ENCODE data around the gene YIF1B. TPM values are rescaled to one million over a fixed set of nuclear protein-coding genes. Genes with fewer than 3 reads are reported as not detected.

YIF1B gene
- total RNA-seq, 2 experiments from 2014 or later, result 56.0 to 61.1 TPM

DNA sequence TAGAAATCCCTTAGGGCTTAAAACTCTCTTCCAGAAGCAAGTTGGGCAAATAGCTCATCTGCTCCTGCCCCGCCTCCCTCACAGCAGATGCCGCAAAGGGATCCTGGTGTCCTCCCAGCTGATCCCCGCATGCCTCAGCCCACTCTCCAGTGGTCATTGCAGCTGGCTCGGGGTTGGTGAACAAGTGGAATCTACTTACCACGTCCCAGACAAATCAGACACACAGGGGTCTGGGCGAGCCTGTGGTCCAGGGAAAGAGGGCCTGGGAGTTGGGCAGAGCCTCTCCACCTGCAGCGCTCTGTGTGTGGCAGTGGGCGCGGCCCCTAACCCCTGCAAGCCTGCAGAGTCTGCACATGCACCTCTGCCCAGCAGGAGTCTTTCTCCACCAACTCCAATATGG is 22.5 kb downstream of the YIF1B start:
- DNase-seq, result no peak
- H3K27me3 Mint-ChIP-seq (ENCODE audit: low read depth), result no peaks in the 10 kb centered on the region
- H3K4me1 Mint-ChIP-seq (ENCODE audit: low read depth), result no peaks in the 10 kb centered on the region
- intact Hi-C loops (cut with micrococcal nuclease), result no loop called here
- no peaks in the 10 kb centered on the region for H3K9me3 Mint-ChIP-seq
- H3K36me3 Mint-ChIP-seq (ENCODE audit: low read depth), result no peaks in the 10 kb centered on the region
- no peak overlapping the region for H3K27ac Mint-ChIP-seq
- no peak overlapping the region for H3K4me3 Mint-ChIP-seq
- CTCF ChIA-PET, result no interaction called here

GRCh38 chr19:38291855-38292254 is 23.9 kb downstream of the YIF1B start:
- intact Hi-C loops (cut with micrococcal nuclease), result no loop called here

DNA sequence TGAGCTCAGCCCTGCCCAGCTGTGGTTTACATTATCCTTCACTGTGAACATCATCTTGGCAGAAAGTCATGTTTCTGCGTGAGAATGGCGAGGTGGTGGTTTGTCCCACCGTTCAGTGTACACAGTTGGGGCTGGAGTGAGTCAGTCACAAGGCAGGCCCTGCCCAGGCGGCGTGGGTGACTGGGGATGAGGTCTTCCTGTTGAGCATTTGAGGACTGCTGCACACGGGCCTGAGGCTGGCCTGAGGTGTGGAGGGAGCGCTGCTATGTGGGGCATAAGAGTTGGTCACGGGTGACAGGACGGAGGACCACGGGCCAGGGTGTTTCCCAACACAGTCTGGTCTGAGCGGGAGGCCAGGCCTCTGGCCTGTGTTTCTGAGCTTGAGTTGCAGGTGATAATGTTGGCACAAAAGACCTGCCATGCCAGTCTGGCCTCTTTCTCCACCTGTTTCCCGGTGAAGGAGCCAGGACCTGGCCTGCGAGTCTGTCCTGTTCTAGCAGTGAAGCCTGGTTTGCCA is 25.1 kb downstream of the YIF1B start:
- H3K27me3 Mint-ChIP-seq (ENCODE audit: low read depth), result no peaks in the 10 kb centered on the region
- intact Hi-C loops (cut with micrococcal nuclease), result no loop called here
- no peak overlapping the region for H3K27ac Mint-ChIP-seq
- CTCF ChIA-PET, result interaction anchor here (0.8 kb wide), 1 partner anchor 44 kb away, joined by 4 read pairs; no protein-coding TSS in a partner anchor
- H3K4me3 Mint-ChIP-seq, result no peak overlapping the region
- no peaks in the 10 kb centered on the region for H3K4me1 Mint-ChIP-seq (ENCODE audit: low read depth)
- H3K9me3 Mint-ChIP-seq, result no peaks in the 10 kb centered on the region
- DNase-seq, result no peak
- no peaks in the 10 kb centered on the region for H3K36me3 Mint-ChIP-seq (ENCODE audit: low read depth)

More at GRCh38 chr19:38291855-38292254, 23.9 kb downstream of the YIF1B start:
- Mint-ChIP-seq H3K27me3 (ENCODE audit: low read depth) (no peaks in the 10 kb centered on the region), H3K4me3 (no peak overlapping the region), H3K36me3 (ENCODE audit: low read depth) (no peaks in the 10 kb centered on the region), H3K4me1 (ENCODE audit: low read depth) (no peaks in the 10 kb centered on the region), H3K27ac (no peak overlapping the region), H3K9me3 (no peaks in the 10 kb centered on the region)
- CTCF ChIA-PET, result no interaction called here
- no peak for DNase-seq

DNA sequence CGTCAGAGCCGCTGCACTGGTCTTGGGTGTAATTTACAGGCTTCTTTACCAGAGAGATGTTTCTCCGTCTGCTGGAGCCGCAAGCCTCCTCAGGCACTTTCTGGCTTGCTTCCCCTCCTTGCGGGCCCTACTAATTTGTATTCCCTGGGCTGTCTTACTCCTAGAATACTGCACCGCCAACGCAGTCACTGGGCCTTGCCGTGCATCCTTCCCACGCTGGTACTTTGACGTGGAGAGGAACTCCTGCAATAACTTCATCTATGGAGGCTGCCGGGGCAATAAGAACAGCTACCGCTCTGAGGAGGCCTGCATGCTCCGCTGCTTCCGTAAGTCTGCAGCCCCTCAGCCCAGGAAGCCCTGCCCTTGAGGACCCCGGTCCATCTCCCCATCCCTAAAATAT is 25.8 kb downstream of the YIF1B start:
- no peak for DNase-seq
- Mint-ChIP-seq H3K9me3 (no peaks in the 10 kb centered on the region), H3K36me3 (ENCODE audit: low read depth) (no peaks in the 10 kb centered on the region), H3K27me3 (ENCODE audit: low read depth) (no peaks in the 10 kb centered on the region), H3K4me3 (no peak overlapping the region), H3K4me1 (ENCODE audit: low read depth) (no peaks in the 10 kb centered on the region), H3K27ac (no peak overlapping the region)
- intact Hi-C loops (cut with micrococcal nuclease), result no loop called here
- CTCF ChIA-PET, result interaction anchor here (0.6 to 1.2 kb wide), 3 partner anchors 20 to 388 kb away, joined by 3 to 4 read pairs (median 3); no protein-coding TSS in a partner anchor

DNA sequence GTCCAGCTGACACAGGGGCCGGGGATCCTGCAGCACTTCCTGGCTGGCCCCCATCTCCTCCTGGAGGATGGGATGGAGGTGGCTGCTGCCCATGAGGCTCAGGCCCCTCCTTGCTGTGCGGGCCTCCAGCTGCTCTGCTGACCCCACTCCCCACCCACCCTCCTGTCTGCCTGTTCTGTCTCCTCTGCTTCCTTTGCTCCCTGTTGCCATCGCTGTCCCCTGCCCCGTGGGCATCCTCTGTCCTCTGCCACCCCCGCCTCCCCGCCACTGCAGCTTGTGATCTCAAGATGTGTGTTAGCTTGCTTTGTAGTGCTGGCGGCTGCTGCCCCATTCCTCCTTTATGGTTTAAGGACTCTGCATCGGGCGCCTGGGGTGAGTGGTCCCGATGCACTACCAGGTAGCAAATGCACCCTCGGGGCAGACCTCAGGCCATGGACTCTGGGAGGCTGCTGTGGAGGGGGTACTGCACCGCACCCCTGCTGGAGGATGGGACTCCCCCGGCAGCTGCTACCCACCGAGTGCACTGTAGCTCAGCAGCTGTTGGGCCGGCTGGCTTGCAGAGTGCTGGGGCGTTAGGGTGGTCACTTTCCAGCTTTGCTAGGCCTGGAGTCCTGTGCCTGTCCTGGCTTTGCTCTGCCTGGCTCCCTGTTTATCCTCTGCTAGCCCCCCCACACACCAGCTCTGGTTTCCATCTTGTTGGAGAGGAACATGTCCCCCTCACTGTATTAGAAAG is 27.5 kb downstream of the YIF1B start:
- Mint-ChIP-seq H3K4me1 (ENCODE audit: low read depth) (no peaks in the 10 kb centered on the region), H3K36me3 (ENCODE audit: low read depth) (peaks cover 2% of the 10 kb centered on the region), H3K9me3 (no peaks in the 10 kb centered on the region), H3K27ac (no peak overlapping the region), H3K4me3 (no peak overlapping the region), H3K27me3 (ENCODE audit: low read depth) (no peaks in the 10 kb centered on the region)
- intact Hi-C loops (cut with micrococcal nuclease), result no loop called here
- DNase-seq, result no peak
- CTCF ChIA-PET, result interaction anchor here (1.2 kb wide), 1 partner anchor 386 kb away, joined by 3 read pairs; no protein-coding TSS in a partner anchor

DNA sequence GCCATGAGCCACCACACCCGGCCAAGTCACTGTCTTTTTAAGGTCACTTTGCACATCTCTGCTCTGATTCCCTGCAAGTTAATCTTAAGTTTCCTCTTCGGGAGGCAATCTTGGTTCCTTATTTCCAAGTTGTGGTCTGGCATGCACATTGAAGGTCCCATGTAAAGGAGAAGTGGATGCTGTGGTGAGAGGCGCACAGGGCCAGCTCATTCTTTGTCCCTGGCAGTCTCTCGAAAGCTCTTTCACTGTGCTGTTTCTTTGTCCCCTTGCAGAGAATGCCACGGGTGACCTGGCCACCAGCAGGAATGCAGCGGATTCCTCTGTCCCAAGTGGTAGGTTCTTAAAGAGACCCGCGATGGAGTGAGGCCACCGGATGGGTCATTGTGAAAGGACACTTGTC is 28.1 kb downstream of the YIF1B start:
- peaks cover 2% of the 10 kb centered on the region for H3K36me3 Mint-ChIP-seq (ENCODE audit: low read depth)
- DNase-seq, result no peak
- H3K27ac Mint-ChIP-seq, result no peak overlapping the region
- H3K4me1 Mint-ChIP-seq (ENCODE audit: low read depth), result no peaks in the 10 kb centered on the region
- H3K27me3 Mint-ChIP-seq (ENCODE audit: low read depth), result no peaks in the 10 kb centered on the region
- intact Hi-C loops (cut with micrococcal nuclease), result no loop called here
- H3K9me3 Mint-ChIP-seq, result no peaks in the 10 kb centered on the region
- no peak overlapping the region for H3K4me3 Mint-ChIP-seq
- CTCF ChIA-PET, result no interaction called here

DNA sequence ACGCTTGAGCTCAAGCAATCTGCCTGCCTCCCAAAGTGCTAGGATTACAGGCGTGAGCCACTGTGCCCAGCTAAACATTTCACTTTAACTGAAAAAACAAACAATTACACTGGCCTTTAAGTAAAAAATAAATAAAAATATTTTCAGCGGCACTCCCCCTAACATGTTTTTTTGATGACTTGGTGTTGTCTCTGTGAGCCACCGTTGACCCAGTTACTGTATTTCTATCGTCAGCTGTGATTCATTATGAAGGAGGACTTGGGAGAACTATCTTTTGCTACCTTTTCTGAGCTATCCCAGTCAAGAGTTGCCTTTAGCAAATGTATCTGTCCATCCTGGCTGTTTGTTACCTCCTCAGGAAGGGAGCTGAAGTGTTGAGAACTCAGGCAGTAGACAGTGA is 30.2 kb downstream of the YIF1B start:
- DNase-seq, result no peak
- Mint-ChIP-seq H3K4me3 (no peak overlapping the region), H3K9me3 (no peaks in the 10 kb centered on the region), H3K27ac (no peak overlapping the region), H3K36me3 (ENCODE audit: low read depth) (peaks cover 2% of the 10 kb centered on the region), H3K27me3 (ENCODE audit: low read depth) (no peaks in the 10 kb centered on the region), H3K4me1 (ENCODE audit: low read depth) (peaks cover 7% of the 10 kb centered on the region)
- CTCF ChIA-PET, result interaction anchor here (0.6 kb wide), 1 partner anchor 89 kb away, joined by 3 read pairs; the partner anchor contains the start of gene PSMD8
- intact Hi-C loops (cut with micrococcal nuclease), result no loop called here

DNA sequence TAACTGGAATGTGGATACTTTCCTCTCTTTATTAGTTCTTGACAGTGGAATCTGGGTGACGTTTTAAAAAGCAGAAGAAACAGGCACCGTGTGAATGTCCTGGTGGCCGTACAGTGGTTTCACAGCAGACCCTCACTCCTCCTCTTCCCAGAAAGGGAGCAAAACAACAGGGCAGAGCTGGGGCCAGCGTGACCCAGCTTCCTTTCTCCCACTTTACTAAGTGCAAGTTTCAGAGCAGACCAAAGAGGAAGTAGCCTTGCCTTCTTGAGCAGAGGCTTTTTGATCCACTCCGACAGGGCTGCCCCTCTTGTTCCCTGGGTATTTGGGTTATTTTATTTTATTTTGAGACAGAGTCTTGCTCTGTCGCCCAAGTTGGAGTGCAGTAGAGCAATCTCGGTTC is 31.3 kb downstream of the YIF1B start:
- Mint-ChIP-seq H3K9me3 (no peaks in the 10 kb centered on the region), H3K27me3 (ENCODE audit: low read depth) (no peaks in the 10 kb centered on the region), H3K36me3 (ENCODE audit: low read depth) (peaks cover 2% of the 10 kb centered on the region), H3K4me3 (no peak overlapping the region), H3K4me1 (ENCODE audit: low read depth) (peaks cover 7% of the 10 kb centered on the region), H3K27ac (no peak overlapping the region)
- CTCF ChIA-PET, result no interaction called here
- intact Hi-C loops (cut with micrococcal nuclease), result no loop called here
- DNase-seq, result no peak

- intact Hi-C loops (cut with micrococcal nuclease), result no loop called here
- Mint-ChIP-seq H3K4me1 (ENCODE audit: low read depth) (peaks cover 7% of the 10 kb centered on the region), H3K9me3 (no peaks in the 10 kb centered on the region), H3K27me3 (ENCODE audit: low read depth) (no peaks in the 10 kb centered on the region), H3K36me3 (ENCODE audit: low read depth) (peaks cover 2% of the 10 kb centered on the region), H3K27ac (no peak overlapping the region), H3K4me3 (no peak overlapping the region)
- CTCF ChIA-PET, result no interaction called here
- no peak for DNase-seq
Observed at GRCh38 chr19:38283271-38283670, 32.5 kb downstream of the YIF1B start.

GRCh38 chr19:38281811-38282566 is 33.8 kb downstream of the YIF1B start:
- Mint-ChIP-seq H3K4me3 (no peak overlapping the region), H3K9me3 (no peaks in the 10 kb centered on the region), H3K36me3 (ENCODE audit: low read depth) (peaks cover 2% of the 10 kb centered on the region), H3K4me1 (ENCODE audit: low read depth) (peaks cover 7% of the 10 kb centered on the region), H3K27ac (no peak overlapping the region), H3K27me3 (ENCODE audit: low read depth) (no peaks in the 10 kb centered on the region)
- DNase-seq, result no peak
- CTCF ChIA-PET, result interaction anchor here (0.6 to 0.7 kb wide), 3 partner anchors 26 to 147 kb away, joined by 3 to 6 read pairs (median 4); no protein-coding TSS in a partner anchor
- intact Hi-C loops (cut with micrococcal nuclease), result no loop called here

- Mint-ChIP-seq H3K4me1 (ENCODE audit: low read depth) (peaks cover 7% of the 10 kb centered on the region), H3K36me3 (ENCODE audit: low read depth) (peaks cover 2% of the 10 kb centered on the region), H3K9me3 (no peaks in the 10 kb centered on the region), H3K27ac (no peak overlapping the region), H3K27me3 (ENCODE audit: low read depth) (no peaks in the 10 kb centered on the region), H3K4me3 (no peak overlapping the region)
- CTCF ChIA-PET, result no interaction called here
- no peak for DNase-seq
- intact Hi-C loops (cut with micrococcal nuclease), result no loop called here
Observed at GRCh38 chr19:38280030-38280921, 35.5 kb downstream of the YIF1B start.

- DNase-seq, result no peak
- no peaks in the 10 kb centered on the region for H3K9me3 Mint-ChIP-seq
- H3K27me3 Mint-ChIP-seq (ENCODE audit: low read depth), result no peaks in the 10 kb centered on the region
- CTCF ChIA-PET, result no interaction called here
- intact Hi-C loops (cut with micrococcal nuclease), result no loop called here
- H3K4me1 Mint-ChIP-seq (ENCODE audit: low read depth), result peaks cover 7% of the 10 kb centered on the region
- H3K36me3 Mint-ChIP-seq (ENCODE audit: low read depth), result no peaks in the 10 kb centered on the region
- no peak overlapping the region for H3K27ac Mint-ChIP-seq
- H3K4me3 Mint-ChIP-seq, result no peak overlapping the region
Observed at GRCh38 chr19:38278751-38279150, 37.0 kb downstream of the YIF1B start.
